IMR-90 (cell line): ENCODE data around the gene DCANP1. TPM values are rescaled to one million over a fixed set of nuclear protein-coding genes. Genes with fewer than 3 reads are reported as not detected.

Experiments
- ATAC-seq: fragments of 200-7000 bp; cut with Tn5 transposase; 2 replicates; pipeline ENCODE4 v1.9.1; 2020; ENCODE audit warnings: low read depth, mild to moderate bottlenecking, moderate library complexity
- BruUV-seq: library from RNA; stranded (reverse); fragments of 400-500 nt; replicated peaks from 2 replicates; lab custom pipeline; 2021; lab: Mats Ljungman, UMichigan
- CTCF ChIA-PET: fragments of 300-600 bp; formaldehyde crosslinking; extraction: SDS; loops from one replicate; lab custom pipeline; 2021; ENCODE audit warnings: antibody characterized with exemption; lab: Yijun Ruan, JAX
- POLR2A ChIA-PET: fragments of 300-600 bp; sonication (Branson Sonifier 250); formaldehyde crosslinking; loops from one replicate; lab custom pipeline; 2022; ENCODE audit warnings: antibody characterized with exemption; ENCODE audit not compliant: unreplicated experiment; lab: Charles Lee
- DNase-seq: peaks from one replicate; pipeline ENCODE4 v3.0.0; 2013
- H2AFZ ChIP-seq: replicated peaks from 2 replicates; pipeline ENCODE3; 2013; ENCODE audit warnings: low read length, mild to moderate bottlenecking; ENCODE audit not compliant: poor library complexity
- H2AK5ac ChIP-seq: 2 replicates; pipeline ENCODE4 v1.6.1; 2013; ENCODE audit warnings: low read depth, low read length, inconsistent platforms
- H2AK9ac ChIP-seq: replicated peaks from 2 replicates; pipeline ENCODE3; 2013; ENCODE audit warnings: mild to moderate bottlenecking, low read depth, low read length, moderate library complexity; ENCODE audit not compliant: poor library complexity
- H2BK120ac ChIP-seq: 2 replicates; pipeline ENCODE4 v1.6.1; 2013; ENCODE audit warnings: low read depth, low read length, inconsistent platforms
- H2BK15ac ChIP-seq: 3 replicates; pipeline ENCODE4 v1.6.1; 2013; ENCODE audit warnings: low read depth, low read length, inconsistent platforms
- H2BK20ac ChIP-seq: 2 replicates; pipeline ENCODE4 v1.6.1; 2013; ENCODE audit warnings: low read depth, mild to moderate bottlenecking, inconsistent platforms, low read length, moderate library complexity
- H2BK5ac ChIP-seq: 2 replicates; pipeline ENCODE4 v1.6.1; 2013; ENCODE audit warnings: mild to moderate bottlenecking, low read depth, low read length, inconsistent platforms; ENCODE audit not compliant: poor library complexity, severe bottlenecking
- H3K14ac ChIP-seq: replicated peaks from 2 replicates; pipeline ENCODE4 v1.6.1; 2013; ENCODE audit warnings: low read depth, low read length, inconsistent platforms
- H3K18ac ChIP-seq: 2 replicates; pipeline ENCODE4 v1.6.1; 2013; ENCODE audit warnings: low read depth, low read length, control low read depth
- H3K23ac ChIP-seq: 2 replicates; pipeline ENCODE4 v1.6.1; 2013; ENCODE audit warnings: low read depth, low read length, inconsistent platforms
- H3K27ac ChIP-seq: 2 replicates; pipeline ENCODE4 v1.5.1; 2013; ENCODE audit warnings: mild to moderate bottlenecking, control low read depth, low read length; ENCODE audit not compliant: insufficient read depth
- H3K27me3 ChIP-seq: 2 replicates; pipeline ENCODE4 v1.6.1; 2013; ENCODE audit warnings: low read length; ENCODE audit not compliant: control insufficient read depth, insufficient read depth
- H3K36me3 ChIP-seq: 2 replicates; pipeline ENCODE4 v1.6.1; 2013; ENCODE audit warnings: low read length, mixed read lengths; ENCODE audit not compliant: control insufficient read depth, insufficient read depth
- H3K4ac ChIP-seq: 2 replicates; pipeline ENCODE4 v1.6.1; 2013; ENCODE audit warnings: low read depth, low read length, inconsistent platforms
- H3K4me1 ChIP-seq: 2 replicates; pipeline ENCODE4 v1.6.1; 2013; ENCODE audit warnings: low read length, mixed read lengths; ENCODE audit not compliant: control insufficient read depth, insufficient read depth
- H3K4me2 ChIP-seq: 2 replicates; pipeline ENCODE4 v1.6.1; 2013; ENCODE audit warnings: low read depth, mild to moderate bottlenecking, control low read depth, low read length, moderate library complexity
- H3K4me3 ChIP-seq: 2 replicates; pipeline ENCODE4 v1.5.1; 2013; ENCODE audit warnings: low read depth, mild to moderate bottlenecking, control low read depth, low read length, moderate library complexity; ENCODE audit not compliant: insufficient read depth
- H3K56ac ChIP-seq: 2 replicates; pipeline ENCODE4 v1.6.1; 2013; ENCODE audit warnings: low read length, inconsistent platforms; ENCODE audit not compliant: insufficient read depth; ENCODE audit errors: extremely low read depth
- H3K79me1 ChIP-seq, 2 experiments: 2 replicates each; pipeline ENCODE4 v1.6.1; 2013; ENCODE audit warnings: low read length in 2 of 2, inconsistent platforms in 1 of 2, low read depth in 1 of 2
- H3K9ac ChIP-seq: 2 replicates; pipeline ENCODE4 v1.6.1; 2013; ENCODE audit warnings: low read depth, low read length, control low read depth
- H3K9me1 ChIP-seq: 2 replicates; pipeline ENCODE4 v1.6.1; 2013; ENCODE audit warnings: low read length, inconsistent platforms; ENCODE audit not compliant: insufficient read depth
- H3K9me3 ChIP-seq: 2 replicates; pipeline ENCODE4 v1.6.1; 2013; ENCODE audit warnings: low read length; ENCODE audit not compliant: control insufficient read depth, insufficient read depth
- H4K20me1 ChIP-seq: 2 replicates; pipeline ENCODE4 v1.6.1; 2013; ENCODE audit warnings: low read length, inconsistent platforms; ENCODE audit not compliant: insufficient read depth
- H4K5ac ChIP-seq: 2 replicates; pipeline ENCODE4 v1.6.1; 2013; ENCODE audit warnings: mild to moderate bottlenecking, low read depth, low read length, control low read depth
- H4K8ac ChIP-seq, 2 experiments: 2 replicates each; pipeline ENCODE4 v1.6.1; 2013; ENCODE audit warnings: low read depth in 2 of 2, low read length in 2 of 2, control low read depth in 1 of 2, inconsistent platforms in 1 of 2
- H4K91ac ChIP-seq: 2 replicates; pipeline ENCODE4 v1.6.1; 2013; ENCODE audit warnings: low read depth, low read length, inconsistent platforms; ENCODE audit not compliant: insufficient read depth
- BHLHE40 ChIP-seq: fragments of 150-350 bp; IDR thresholded peaks from 2 replicates; pipeline ENCODE4 v1.6.1; 2016; ENCODE audit warnings: mild to moderate bottlenecking, low read depth, low read length
- FOS ChIP-seq: fragments of 150-350 bp; IDR thresholded peaks from 2 replicates; pipeline ENCODE4 v1.6.1; 2016; ENCODE audit warnings: low read depth, low read length
- MAZ ChIP-seq: IDR thresholded peaks from 2 replicates; pipeline ENCODE4 v1.6.1; 2012; ENCODE audit warnings: low read depth, mild to moderate bottlenecking, low read length, improper control_type of control experiment, moderate library complexity, borderline replicate concordance
- RAD21 ChIP-seq: IDR thresholded peaks from 2 replicates; pipeline ENCODE4 v1.6.1; 2012; ENCODE audit warnings: low read length, improper control_type of control experiment
- RCOR1 ChIP-seq: IDR thresholded peaks from 2 replicates; pipeline ENCODE4 v1.6.1; 2012; ENCODE audit warnings: mild to moderate bottlenecking, low read length, improper control_type of control experiment; ENCODE audit not compliant: insufficient replicate concordance
- RFX5 ChIP-seq: IDR thresholded peaks from 2 replicates; pipeline ENCODE4 v1.8.0; 2012; ENCODE audit warnings: low read depth, mild to moderate bottlenecking, low read length, moderate library complexity
- SMC3 ChIP-seq: fragments of 150-350 bp; IDR thresholded peaks from 2 replicates; pipeline ENCODE4 v1.6.1; 2016; ENCODE audit warnings: low read depth, mild to moderate bottlenecking, antibody characterized with exemption, low read length, moderate library complexity
- WGBS, 2 experiments: methylation state at CpG; one replicate each; pipeline versions ENCODE4 v1.1.5 to v1.1.7; 2013; ENCODE audit warnings: missing lambda C conversion rate in 2 of 2; ENCODE audit not compliant: insufficient read length in 1 of 2; ENCODE audit errors: extremely low coverage in 2 of 2; 5-methylcytosine and 5-hydroxymethylcytosine counted together
- dilution Hi-C: fragments of 300-500 bp; cut with HindIII; formaldehyde crosslinking; loops from one replicate; pipeline ENCODE4 v1.14.3; 2018; ENCODE audit warnings: low sequenced_read_pairs; ENCODE audit not compliant: unreplicated experiment
- in situ Hi-C: fragments of 300-500 bp; cut with MboI; formaldehyde crosslinking; loops from 3 replicates; pipeline ENCODE4 v1.14.3; 2019; ENCODE audit warnings: low sequenced_read_pairs, inconsistent platforms, mixed read lengths
- intact Hi-C: fragments of 100-400 bp; cut with micrococcal nuclease; formaldehyde crosslinking; loops from 2 replicates; pipeline ENCODE4 v1.10.0; 2022
- polyA plus RNA-seq, 3 experiments: library from polyadenylated mRNA; depleted of rRNA; stranded (reverse); fragments of >200 nt; gene quantifications; 2 replicates each; pipeline ENCODE4 v1.2.3, GENCODE V29; 2012; ENCODE audit warnings: low replicate concordance in 1 of 3
- total RNA-seq: library from RNA; depleted of rRNA; stranded (reverse); fragments of >200 nt; gene quantifications from 2 replicates; pipeline ENCODE4 v1.2.3, GENCODE V29; 2012
- TF ChIP-seq, protein P1 (sequence below): conservative IDR thresholded peaks from 2 replicates; pipeline ENCODE4 v1.5.1; 2012; ENCODE audit warnings: mild to moderate bottlenecking, low read depth, low read length, improper control_type of control experiment

The DCANP1 gene
- total and polyA plus RNA-seq, 2 of the 4 experiments (the other 2 are of a cell fraction) = not detected

DNA sequence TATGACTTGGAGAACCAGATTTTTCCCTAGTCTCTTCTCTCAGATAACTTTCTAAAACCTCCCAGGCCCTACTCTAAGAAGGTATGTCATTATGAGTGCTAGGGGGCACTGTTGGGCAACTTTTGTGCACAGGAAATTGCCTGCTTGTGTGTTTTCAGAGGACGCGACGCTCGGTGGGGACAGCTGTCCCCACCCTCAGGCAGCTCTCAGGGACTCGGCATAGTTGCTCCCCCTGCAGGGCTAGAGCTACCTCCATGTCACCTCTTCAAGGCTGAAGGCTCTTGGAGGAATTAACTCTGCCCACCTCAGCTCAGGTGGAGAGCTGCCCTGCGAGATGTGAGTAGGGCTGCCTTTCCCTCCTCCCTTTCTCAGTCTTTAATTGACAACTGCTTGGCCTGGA is 15.2 kb upstream of the DCANP1 start:
- ChIA-PET POLR2A (no interaction called here), CTCF (interaction anchor here (0.8 to 3.3 kb wide), 3 partner anchors 90 to 104 kb away, joined by 3 to 16 read pairs (median 3); no protein-coding TSS in a partner anchor)
- Histone ChIP-seq H3K9me3 (no peaks in the 10 kb centered on the region), H4K20me1 (no peaks in the 10 kb centered on the region), H3K18ac (no peak overlapping the region), H2BK120ac (no peak overlapping the region), H4K5ac (no peak overlapping the region), H2AK5ac (no peak overlapping the region), H3K9me1 (no peaks in the 10 kb centered on the region), H3K4me3 (no peak overlapping the region), H3K27me3 (peaks cover 61% of the 10 kb centered on the region), H3K23ac (no peak overlapping the region), H2BK20ac (no peak overlapping the region), H3K4me2 (no peak overlapping the region), H3K36me3 (no peaks in the 10 kb centered on the region), H3K27ac (no peak overlapping the region), H3K79me1 (no peaks in the 10 kb centered on the region), H3K9ac (no peak overlapping the region), H3K4me1 (peaks cover 4% of the 10 kb centered on the region; the same call in 1 of the 2 replicates), H3K14ac (no peak overlapping the region), H3K56ac (no peak overlapping the region), H2BK15ac (no peak overlapping the region), H2AK9ac (no peak overlapping the region), H2BK5ac (no peak overlapping the region), H4K8ac (no peak overlapping the region), H3K4ac (no peak overlapping the region), H4K91ac (no peak overlapping the region), H2AFZ (peak overlapping the region; percentile 32)
- BruUV-seq = no TSS peak
- peak; percentile 42 for DNase-seq
- no peak for ATAC-seq
- dilution Hi-C loops = loop anchor here (25.0 kb wide), 1 partner anchor 100 kb away; no protein-coding TSS in a partner anchor
- peak; percentile 59 for TF ChIP-seq RAD21
- TF ChIP-seq, protein P1, sequence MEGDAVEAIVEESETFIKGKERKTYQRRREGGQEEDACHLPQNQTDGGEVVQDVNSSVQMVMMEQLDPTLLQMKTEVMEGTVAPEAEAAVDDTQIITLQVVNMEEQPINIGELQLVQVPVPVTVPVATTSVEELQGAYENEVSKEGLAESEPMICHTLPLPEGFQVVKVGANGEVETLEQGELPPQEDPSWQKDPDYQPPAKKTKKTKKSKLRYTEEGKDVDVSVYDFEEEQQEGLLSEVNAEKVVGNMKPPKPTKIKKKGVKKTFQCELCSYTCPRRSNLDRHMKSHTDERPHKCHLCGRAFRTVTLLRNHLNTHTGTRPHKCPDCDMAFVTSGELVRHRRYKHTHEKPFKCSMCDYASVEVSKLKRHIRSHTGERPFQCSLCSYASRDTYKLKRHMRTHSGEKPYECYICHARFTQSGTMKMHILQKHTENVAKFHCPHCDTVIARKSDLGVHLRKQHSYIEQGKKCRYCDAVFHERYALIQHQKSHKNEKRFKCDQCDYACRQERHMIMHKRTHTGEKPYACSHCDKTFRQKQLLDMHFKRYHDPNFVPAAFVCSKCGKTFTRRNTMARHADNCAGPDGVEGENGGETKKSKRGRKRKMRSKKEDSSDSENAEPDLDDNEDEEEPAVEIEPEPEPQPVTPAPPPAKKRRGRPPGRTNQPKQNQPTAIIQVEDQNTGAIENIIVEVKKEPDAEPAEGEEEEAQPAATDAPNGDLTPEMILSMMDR = peak; percentile 51
- peak; percentile 41; the same call in 1 of the 2 replicates for TF ChIP-seq SMC3
- no peak for TF ChIP-seq RCOR1
- TF ChIP-seq BHLHE40 = no peak
- no peak for TF ChIP-seq RFX5
- TF ChIP-seq MAZ = no peak
- TF ChIP-seq FOS = no peak
- in situ Hi-C loops = loop anchor here (10.0 kb wide), 1 partner anchor 372 kb away; the partner anchor contains the start of gene SLC25A48
- intact Hi-C loops = no loop called here
- no CpG with 5 or more reads among the region's 6 CpGs for WGBS, 2 experiments
